IPS-20b (cell line): ENCODE data around the gene CCDC124.

Experiments used
- H3K27ac ChIP-seq: one replicate; pipeline ENCODE4 v1.5.1; 2013; ENCODE audit warnings: low read length
- H3K27me3 ChIP-seq: 2 replicates; pipeline ENCODE4 v1.6.1; 2013; ENCODE audit warnings: mild to moderate bottlenecking, low read length, inconsistent platforms; ENCODE audit not compliant: insufficient read depth
- H3K36me3 ChIP-seq: 2 replicates; pipeline ENCODE4 v1.6.1; 2013; ENCODE audit warnings: low read depth, mild to moderate bottlenecking, inconsistent platforms, low read length, moderate library complexity; ENCODE audit not compliant: insufficient read depth
- H3K4me1 ChIP-seq: 2 replicates; pipeline ENCODE4 v1.6.1; 2013; ENCODE audit warnings: mild to moderate bottlenecking, control low read depth, inconsistent platforms, low read length, moderate library complexity; ENCODE audit not compliant: insufficient read depth
- H3K4me3 ChIP-seq: 2 replicates; pipeline ENCODE4 v1.5.1; 2013; ENCODE audit warnings: mild to moderate bottlenecking, low read length, inconsistent platforms
- H3K9ac ChIP-seq: 2 replicates; pipeline ENCODE4 v1.6.1; 2013; ENCODE audit warnings: low read depth, mild to moderate bottlenecking, inconsistent platforms, low read length, moderate library complexity
- H3K9me3 ChIP-seq: 2 replicates; pipeline ENCODE4 v1.6.1; 2013; ENCODE audit warnings: mild to moderate bottlenecking, low read depth, low read length, inconsistent platforms; ENCODE audit not compliant: insufficient read depth

Gene CCDC124

DNA sequence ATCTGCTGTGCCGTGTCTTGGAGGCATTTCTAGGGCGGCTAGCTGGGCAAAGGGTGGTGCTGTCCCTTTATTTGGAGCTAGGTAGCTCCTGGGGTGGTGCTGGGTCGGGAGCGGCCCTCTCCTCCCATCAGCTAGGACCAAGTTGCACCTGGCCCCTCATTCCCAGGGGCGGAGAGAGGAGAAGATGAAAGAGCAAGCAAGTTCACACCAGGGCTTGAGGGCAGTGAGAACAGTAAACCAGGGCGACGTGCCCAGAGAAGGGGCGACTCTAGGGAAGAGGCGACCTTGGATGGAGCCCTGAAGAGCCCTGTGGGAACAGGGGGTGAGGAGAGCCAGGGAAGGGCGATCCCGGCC lies 17.1 kb downstream of the CCDC124 start:
- peak overlapping the region; percentile 64; the same call in 1 of the 2 replicates for H3K9ac ChIP-seq
- H3K4me1 ChIP-seq: peaks cover 19% of the 10 kb centered on the region; the same call in 1 of the 2 replicates
- peak overlapping the region; percentile 70; the same call in 1 of the 2 replicates for H3K4me3 ChIP-seq
- H3K27ac ChIP-seq: no peak overlapping the region
- H3K9me3 ChIP-seq: no peaks in the 10 kb centered on the region
- peaks cover 61% of the 10 kb centered on the region for H3K27me3 ChIP-seq
- H3K36me3 ChIP-seq: no peaks in the 10 kb centered on the region

DNA sequence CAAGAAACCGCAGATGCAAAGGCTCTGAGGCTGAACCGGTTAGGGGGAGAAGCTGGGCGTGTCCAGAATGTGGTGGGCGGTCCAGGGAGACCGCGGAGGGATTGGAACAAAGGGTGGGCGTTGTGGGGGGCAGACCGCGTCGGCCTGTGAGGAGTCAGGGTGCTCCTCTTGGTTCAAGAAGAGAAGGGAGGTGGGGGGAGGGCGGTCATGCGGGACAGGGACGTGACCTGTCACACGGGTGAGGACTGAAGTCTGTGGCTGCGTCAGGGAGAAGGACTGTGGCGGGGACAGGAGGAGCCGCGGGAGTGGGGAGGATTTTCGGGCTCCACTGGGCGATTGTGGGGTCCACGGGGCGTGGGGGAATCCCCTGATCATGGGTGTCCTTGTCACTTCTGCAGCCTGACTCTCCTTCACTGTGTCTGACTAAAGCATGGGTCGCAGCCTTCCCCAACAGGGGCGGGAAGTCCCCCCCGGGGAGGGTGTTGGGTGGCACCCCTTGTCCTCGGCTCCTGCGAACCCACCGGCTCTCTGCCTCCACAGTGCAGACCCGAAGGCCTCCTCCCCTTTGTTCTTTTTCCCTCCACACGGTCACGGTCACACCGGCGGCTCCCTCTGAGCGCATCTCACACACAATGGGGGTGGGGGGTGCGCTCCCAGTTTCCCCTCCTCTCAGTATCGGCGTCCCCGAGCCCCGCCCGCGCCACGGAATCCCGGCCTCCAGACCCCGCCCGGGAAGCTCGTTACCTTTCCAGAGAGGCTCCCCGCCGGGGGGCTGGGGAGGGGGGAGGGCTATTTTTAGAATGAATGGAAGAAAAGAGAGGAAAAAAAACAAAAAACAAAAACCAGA lies 17.7 kb downstream of the CCDC124 start:
- Histone ChIP-seq H3K9me3 (no peaks in the 10 kb centered on the region), H3K9ac (peak overlapping the region; percentile 64; the same call in 1 of the 2 replicates), H3K27ac (no peak overlapping the region), H3K36me3 (no peaks in the 10 kb centered on the region), H3K27me3 (peaks cover 61% of the 10 kb centered on the region), H3K4me3 (peak overlapping the region; percentile 70), H3K4me1 (peaks cover 19% of the 10 kb centered on the region; the same call in 1 of the 2 replicates)

DNA sequence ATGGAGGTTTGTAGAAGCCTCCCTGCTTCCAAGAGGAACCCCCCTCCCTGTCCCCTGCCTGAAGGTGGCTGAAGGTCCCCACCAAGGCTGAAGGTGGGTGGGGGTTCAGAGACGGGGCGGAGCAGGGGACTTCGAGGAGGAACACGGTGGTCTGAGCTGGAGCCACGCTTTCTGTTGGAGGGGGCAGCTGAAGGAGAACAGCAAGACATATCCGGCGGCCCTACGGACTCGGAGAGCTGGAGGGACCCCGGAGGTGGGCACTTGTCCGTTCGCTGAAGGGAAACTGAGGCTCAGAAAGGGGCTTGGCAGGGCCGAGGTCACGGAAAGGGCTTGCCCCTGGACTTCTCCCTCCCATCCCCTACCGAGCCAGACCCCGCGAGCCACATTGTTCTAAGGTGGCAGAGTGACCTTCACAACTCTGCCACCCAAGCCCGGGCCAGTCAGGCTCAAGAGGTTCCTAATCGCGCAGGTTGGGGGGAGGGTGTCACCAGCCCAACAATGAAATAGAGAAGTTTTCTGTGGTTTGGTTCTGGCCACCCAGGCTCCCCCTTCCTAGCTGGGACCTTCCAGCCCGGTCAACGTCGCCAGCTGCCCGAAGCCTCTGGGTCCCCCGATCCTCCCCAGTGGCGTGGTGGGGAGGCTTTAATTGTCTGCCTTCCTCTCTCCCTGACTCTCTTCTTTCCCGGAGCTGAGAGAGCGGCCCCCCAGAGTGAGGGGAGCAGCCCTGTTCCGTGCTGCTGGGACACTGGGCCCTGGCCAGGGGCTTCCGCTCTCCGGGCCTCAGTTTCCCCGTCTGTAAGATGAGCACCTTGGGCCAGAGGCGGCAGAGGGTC lies 18.6 kb downstream of the CCDC124 start:
- Histone ChIP-seq H3K4me1 (peaks cover 19% of the 10 kb centered on the region; the same call in 1 of the 2 replicates), H3K36me3 (no peaks in the 10 kb centered on the region), H3K4me3 (peak overlapping the region; percentile 70), H3K27ac (no peak overlapping the region), H3K9me3 (no peaks in the 10 kb centered on the region), H3K27me3 (peaks cover 61% of the 10 kb centered on the region), H3K9ac (peak overlapping the region; percentile 20; the same call in 1 of the 2 replicates)

GRCh38 chr19:17951990-17952976 lies 19.5 kb downstream of the CCDC124 start:
- peak overlapping the region; percentile 70 for H3K4me3 ChIP-seq
- H3K27ac ChIP-seq: no peak overlapping the region
- H3K9me3 ChIP-seq: no peaks in the 10 kb centered on the region
- no peaks in the 10 kb centered on the region for H3K36me3 ChIP-seq
- no peak overlapping the region for H3K9ac ChIP-seq
- peaks cover 61% of the 10 kb centered on the region for H3K27me3 ChIP-seq
- H3K4me1 ChIP-seq: peaks cover 15% of the 10 kb centered on the region; the same call in 1 of the 2 replicates

- no peak overlapping the region for H3K27ac ChIP-seq
- H3K27me3 ChIP-seq: peaks cover 61% of the 10 kb centered on the region
- no peaks in the 10 kb centered on the region for H3K9me3 ChIP-seq
- H3K36me3 ChIP-seq: no peaks in the 10 kb centered on the region
- H3K4me3 ChIP-seq: peak overlapping the region; percentile 70; the same call in 1 of the 2 replicates
- peaks cover 15% of the 10 kb centered on the region; the same call in 1 of the 2 replicates for H3K4me1 ChIP-seq
- H3K9ac ChIP-seq: no peak overlapping the region
Observed at GRCh38 chr19:17953316-17953801, 20.5 kb downstream of the CCDC124 start.

DNA sequence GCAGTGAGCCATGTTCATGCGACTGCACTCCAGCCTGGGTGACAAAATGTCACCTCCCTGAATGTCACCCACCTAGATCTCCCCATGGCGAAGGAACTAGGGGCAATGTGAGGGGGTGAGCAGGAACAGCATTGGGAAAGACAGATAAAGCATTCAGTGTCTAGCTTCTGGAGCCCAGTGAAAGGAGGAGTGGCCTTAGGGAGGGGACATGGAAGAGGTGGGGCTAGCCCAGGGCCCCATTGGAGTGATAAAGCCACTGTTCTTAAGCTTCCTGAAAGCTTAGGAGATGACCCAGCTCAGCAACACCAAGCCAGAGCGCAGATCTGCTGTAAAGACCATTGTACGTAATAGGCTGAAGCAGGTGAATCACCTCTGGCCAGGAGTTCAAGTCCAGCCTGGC lies 21.1 kb downstream of the CCDC124 start:
- no peak overlapping the region for H3K4me3 ChIP-seq
- no peaks in the 10 kb centered on the region for H3K9me3 ChIP-seq
- H3K36me3 ChIP-seq: no peaks in the 10 kb centered on the region
- H3K9ac ChIP-seq: no peak overlapping the region
- peaks cover 59% of the 10 kb centered on the region for H3K27me3 ChIP-seq
- peaks cover 15% of the 10 kb centered on the region; the same call in 1 of the 2 replicates for H3K4me1 ChIP-seq
- H3K27ac ChIP-seq: no peak overlapping the region

- Histone ChIP-seq H3K27ac (no peak overlapping the region), H3K27me3 (peaks cover 54% of the 10 kb centered on the region)
Observed at GRCh38 chr19:17954401-17954800, 21.6 kb downstream of the CCDC124 start.

GRCh38 chr19:17957149-17957849 lies 24.5 kb downstream of the CCDC124 start:
- peaks cover 5% of the 10 kb centered on the region; the same call in 1 of the 2 replicates for H3K4me1 ChIP-seq
- peaks cover 25% of the 10 kb centered on the region for H3K27me3 ChIP-seq

More at GRCh38 chr19:17954401-17954800, 21.6 kb downstream of the CCDC124 start:
- Histone ChIP-seq H3K4me3 (no peak overlapping the region), H3K9me3 (no peaks in the 10 kb centered on the region), H3K4me1 (peaks cover 15% of the 10 kb centered on the region; the same call in 1 of the 2 replicates), H3K36me3 (no peaks in the 10 kb centered on the region), H3K9ac (no peak overlapping the region)

GRCh38 chr19:17957885-17958284 lies 25.1 kb downstream of the CCDC124 start:
- Histone ChIP-seq H3K27me3 (peaks cover 19% of the 10 kb centered on the region), H3K9ac (no peak overlapping the region), H3K4me1 (peaks cover 3% of the 10 kb centered on the region; the same call in 1 of the 2 replicates), H3K9me3 (no peaks in the 10 kb centered on the region), H3K4me3 (no peak overlapping the region), H3K27ac (no peak overlapping the region), H3K36me3 (no peaks in the 10 kb centered on the region)

More at GRCh38 chr19:17957149-17957849, 24.5 kb downstream of the CCDC124 start:
- Histone ChIP-seq H3K9ac (no peak overlapping the region), H3K4me3 (no peak overlapping the region), H3K36me3 (no peaks in the 10 kb centered on the region), H3K9me3 (no peaks in the 10 kb centered on the region), H3K27ac (no peak overlapping the region)

GRCh38 chr19:17963936-17964691 lies 31.3 kb downstream of the CCDC124 start:
- H3K9ac ChIP-seq: no peak overlapping the region
- peaks cover 7% of the 10 kb centered on the region; the same call in 1 of the 2 replicates for H3K4me1 ChIP-seq
- H3K9me3 ChIP-seq: no peaks in the 10 kb centered on the region
- no peak overlapping the region for H3K27ac ChIP-seq
- no peaks in the 10 kb centered on the region for H3K36me3 ChIP-seq
- no peak overlapping the region for H3K4me3 ChIP-seq
- peaks cover 18% of the 10 kb centered on the region for H3K27me3 ChIP-seq
